Peyer's patch (tissue), 4 donors: ENCODE results near the gene HLA-DOB.

Experiments
- POLR2A ChIP-seq, 2 donors: fragments of 450-650 bp; IDR thresholded peaks; one replicate each; pipeline ENCODE4 v1.5.1; 2017; ENCODE audit warnings: antibody characterized with exemption in 2 of 2, mild to moderate bottlenecking in 2 of 2, moderate library complexity in 2 of 2
- TF ChIP-seq, protein P1 (sequence below), 6 experiments: fragments of 450-650 bp in 4 of 6; fragments of 200-600 bp in 2 of 6; sonication (generic) in 1 of 6; IDR thresholded peaks; one replicate each; pipeline ENCODE4 v1.5.1; 2017 to 2019; ENCODE audit warnings: antibody characterized with exemption in 6 of 6, mild to moderate bottlenecking in 3 of 6, moderate library complexity in 1 of 6

DNA sequence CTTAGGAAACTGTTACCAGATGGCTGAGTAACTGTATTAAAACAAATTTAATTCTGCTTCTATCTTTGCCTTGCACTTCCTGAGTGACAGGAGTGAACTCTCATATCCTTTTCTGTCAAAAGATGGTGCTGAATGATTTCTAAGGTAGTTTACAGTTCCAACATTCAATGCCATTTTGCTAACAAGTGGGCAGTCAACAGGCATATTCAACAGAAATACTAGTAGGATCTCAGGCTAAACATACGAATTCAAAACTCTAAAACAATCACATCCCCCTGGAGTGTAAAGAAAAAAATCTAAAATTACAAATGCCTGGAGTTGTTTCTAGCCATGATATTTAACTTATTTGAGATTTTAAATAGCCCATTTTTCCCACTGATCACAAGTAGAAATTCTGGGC, 43.9 kb upstream of the HLA-DOB start:
- TF ChIP-seq, protein P1, sequence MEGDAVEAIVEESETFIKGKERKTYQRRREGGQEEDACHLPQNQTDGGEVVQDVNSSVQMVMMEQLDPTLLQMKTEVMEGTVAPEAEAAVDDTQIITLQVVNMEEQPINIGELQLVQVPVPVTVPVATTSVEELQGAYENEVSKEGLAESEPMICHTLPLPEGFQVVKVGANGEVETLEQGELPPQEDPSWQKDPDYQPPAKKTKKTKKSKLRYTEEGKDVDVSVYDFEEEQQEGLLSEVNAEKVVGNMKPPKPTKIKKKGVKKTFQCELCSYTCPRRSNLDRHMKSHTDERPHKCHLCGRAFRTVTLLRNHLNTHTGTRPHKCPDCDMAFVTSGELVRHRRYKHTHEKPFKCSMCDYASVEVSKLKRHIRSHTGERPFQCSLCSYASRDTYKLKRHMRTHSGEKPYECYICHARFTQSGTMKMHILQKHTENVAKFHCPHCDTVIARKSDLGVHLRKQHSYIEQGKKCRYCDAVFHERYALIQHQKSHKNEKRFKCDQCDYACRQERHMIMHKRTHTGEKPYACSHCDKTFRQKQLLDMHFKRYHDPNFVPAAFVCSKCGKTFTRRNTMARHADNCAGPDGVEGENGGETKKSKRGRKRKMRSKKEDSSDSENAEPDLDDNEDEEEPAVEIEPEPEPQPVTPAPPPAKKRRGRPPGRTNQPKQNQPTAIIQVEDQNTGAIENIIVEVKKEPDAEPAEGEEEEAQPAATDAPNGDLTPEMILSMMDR (IDR thresholded peaks at IDR 0.05) = no peak
- no peak for TF ChIP-seq POLR2A (IDR thresholded peaks at IDR 0.05)
